Hepatocyte (in vitro differentiated cells): ENCODE data around the gene PCSK6. TPM values are rescaled to one million over a fixed set of nuclear protein-coding genes. Genes with fewer than 3 reads are reported as not detected.
A peak's percentile ranks its signal among the peaks of the same experiment; 100 is the strongest.

Source experiments
- DNase-seq: peaks from one replicate; pipeline ENCODE4 v3.0.0-alpha.2; 2016; ENCODE audit warnings: low spot score
- H2AFZ ChIP-seq: fragments of 200-600 bp; sonication (generic); 2 replicates; pipeline ENCODE4 v1.6.0; 2016; ENCODE audit warnings: antibody characterized with exemption, mild to moderate bottlenecking
- H3K27ac ChIP-seq: fragments of 200-600 bp; sonication (generic); 2 replicates; pipeline ENCODE4 v1.5.1; 2016; ENCODE audit warnings: mild to moderate bottlenecking
- H3K27me3 ChIP-seq: fragments of 200-600 bp; sonication (generic); 2 replicates; pipeline ENCODE4 v1.6.1; 2016
- H3K36me3 ChIP-seq: fragments of 200-600 bp; sonication (generic); replicated peaks from 2 replicates; pipeline ENCODE4 v1.5.1; 2016; ENCODE audit warnings: low read depth; ENCODE audit not compliant: insufficient read depth
- H3K4me1 ChIP-seq: fragments of 200-600 bp; sonication (generic); 2 replicates; pipeline ENCODE4 v1.5.1; 2016; ENCODE audit warnings: mild to moderate bottlenecking, moderate library complexity; ENCODE audit not compliant: insufficient read depth
- H3K4me2 ChIP-seq: fragments of 200-600 bp; sonication (generic); 2 replicates; pipeline ENCODE4 v1.6.0; 2016
- H3K4me3 ChIP-seq: fragments of 200-600 bp; sonication (generic); 2 replicates; pipeline ENCODE4 v1.5.1; 2016; ENCODE audit warnings: mild to moderate bottlenecking
- H3K79me2 ChIP-seq: fragments of 200-600 bp; sonication (generic); 2 replicates; pipeline ENCODE4 v1.6.0; 2017; ENCODE audit warnings: mild to moderate bottlenecking
- H3K9me2 ChIP-seq: fragments of 200-600 bp; sonication (generic); replicated peaks from 2 replicates; pipeline ENCODE4 v1.6.0; 2017; ENCODE audit warnings: mild to moderate bottlenecking; ENCODE audit not compliant: insufficient read depth
- H3K9me3 ChIP-seq: fragments of 200-600 bp; sonication (generic); 2 replicates; pipeline ENCODE4 v1.5.1; 2016; ENCODE audit warnings: low read depth, mild to moderate bottlenecking
- H4K20me1 ChIP-seq: fragments of 200-600 bp; sonication (generic); 2 replicates; pipeline ENCODE4 v1.6.0; 2016; ENCODE audit warnings: mild to moderate bottlenecking; ENCODE audit not compliant: insufficient read depth, poor library complexity, severe bottlenecking
- CTCF ChIP-seq: fragments of 200-600 bp; sonication (generic); IDR thresholded peaks from 2 replicates; pipeline ENCODE4 v1.5.1; 2016; ENCODE audit warnings: antibody characterized with exemption, mild to moderate bottlenecking; ENCODE audit not compliant: poor library complexity
- EZH2 ChIP-seq: fragments of 200-600 bp; sonication (generic); IDR thresholded peaks from 2 replicates; pipeline ENCODE4 v1.6.1; 2016; ENCODE audit warnings: antibody characterized with exemption, mild to moderate bottlenecking, borderline replicate concordance
- EZH2phosphoT487 ChIP-seq: fragments of 200-600 bp; sonication (generic); IDR thresholded peaks from one replicate; pipeline ENCODE4 v1.6.1; 2018; ENCODE audit warnings: antibody characterized with exemption, mild to moderate bottlenecking, low read depth, moderate library complexity; ENCODE audit not compliant: unreplicated experiment, severe bottlenecking
- WGBS: methylation state at CpG from one replicate; pipeline ENCODE4 v1.1.6; 2016; ENCODE audit warnings: low lambda C conversion rate; ENCODE audit errors: missing lambda C conversion rate; 5-methylcytosine and 5-hydroxymethylcytosine counted together
- polyA plus RNA-seq: library from polyadenylated mRNA; unstranded; fragments of >200 nt; fragmentation: Nextera tagmentation; extraction: Ambion mirVana; gene quantifications from 2 replicates; pipeline ENCODE4 v1.2.1, GENCODE V29; 2016
- total RNA-seq: library from RNA; depleted of rRNA; stranded (reverse); fragments of >200 nt; gene quantifications from 2 replicates; pipeline ENCODE4 v1.2.3, GENCODE V29; 2014

The PCSK6 gene
- total and polyA plus RNA-seq, 2 experiments from 2014 or later = 31.7 to 40.5 TPM

- no peak for TF ChIP-seq CTCF
- WGBS = 66% methylated on average over 7 of the region's 7 CpGs
- Histone ChIP-seq H3K79me2 (no peaks in the 10 kb centered on the region), H4K20me1 (no peaks in the 10 kb centered on the region), H3K27me3 (no peaks in the 10 kb centered on the region), H3K4me2 (peak overlapping the region; percentile 64), H3K4me3 (no peak overlapping the region), H3K9me3 (no peaks in the 10 kb centered on the region), H2AFZ (no peak overlapping the region), H3K4me1 (peaks cover 33% of the 10 kb centered on the region), H3K9me2 (no peaks in the 10 kb centered on the region), H3K27ac (peak overlapping the region; percentile 76), H3K36me3 (no peaks in the 10 kb centered on the region)
- DNase-seq = no peak
Measured at GRCh38 chr15:101439920-101440319, 49.6 kb downstream of the PCSK6 start.

GRCh38 chr15:101439285-101439919 lies 50.1 kb downstream of the PCSK6 start:
- no peaks in the 10 kb centered on the region for H3K36me3 ChIP-seq
- peak overlapping the region; percentile 76 for H3K27ac ChIP-seq
- TF ChIP-seq EZH2 (no peak), EZH2phosphoT487 (no peak), CTCF (no peak)
- H3K4me3 ChIP-seq = no peak overlapping the region
- no peaks in the 10 kb centered on the region for H3K9me3 ChIP-seq
- peak overlapping the region; percentile 64 for H3K4me2 ChIP-seq
- peak; percentile 63 for DNase-seq
- WGBS = 55% methylated on average over 8 of the region's 8 CpGs
- H3K27me3 ChIP-seq = no peaks in the 10 kb centered on the region
- peaks cover 33% of the 10 kb centered on the region for H3K4me1 ChIP-seq
- no peaks in the 10 kb centered on the region for H3K79me2 ChIP-seq
- H2AFZ ChIP-seq = no peak overlapping the region
- no peaks in the 10 kb centered on the region for H3K9me2 ChIP-seq
- H4K20me1 ChIP-seq = no peaks in the 10 kb centered on the region

- 89% methylated on average over 21 of the region's 21 CpGs for WGBS
- H3K4me1 ChIP-seq = peaks cover 33% of the 10 kb centered on the region
- H3K4me3 ChIP-seq = no peak overlapping the region
- peak overlapping the region; percentile 64 for H3K4me2 ChIP-seq
- no peak for DNase-seq
- TF ChIP-seq CTCF (no peak), EZH2 (no peak), EZH2phosphoT487 (no peak)
- peak overlapping the region; percentile 72 for H3K27ac ChIP-seq
- no peaks in the 10 kb centered on the region for H4K20me1 ChIP-seq
- H3K9me2 ChIP-seq = no peaks in the 10 kb centered on the region
- H3K27me3 ChIP-seq = no peaks in the 10 kb centered on the region
- H3K36me3 ChIP-seq = no peaks in the 10 kb centered on the region
- no peaks in the 10 kb centered on the region for H3K9me3 ChIP-seq
- H3K79me2 ChIP-seq = no peaks in the 10 kb centered on the region
- H2AFZ ChIP-seq = no peak overlapping the region
Measured at GRCh38 chr15:101438482-101439284, 50.8 kb downstream of the PCSK6 start.
